ENCODE data around the gene FGD5.
"Not testable (repeated sequence)": the region's sequence is repeated elsewhere in the genome, so short reads cannot be mapped to it uniquely, and the experiment has no call there.

Gene FGD5

DNA sequence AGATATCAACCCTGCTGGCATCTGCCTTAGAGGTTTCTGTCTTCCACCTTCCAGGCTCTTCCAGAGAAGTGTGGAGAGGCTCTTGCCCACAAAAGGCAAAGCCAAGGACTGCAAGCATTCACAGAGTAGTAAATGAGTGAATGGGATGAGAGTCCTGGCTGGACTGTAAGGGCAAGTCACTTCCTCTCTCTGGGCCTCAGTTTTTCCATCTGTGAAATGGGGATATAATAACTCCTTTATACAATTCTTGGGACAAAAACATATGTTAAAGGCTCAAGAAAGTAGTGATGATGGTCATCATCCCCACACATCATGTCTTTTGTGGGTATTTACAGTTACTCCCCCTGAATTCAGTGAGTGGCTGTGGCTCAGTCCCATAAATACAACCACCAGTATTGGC, 10.7 kb upstream of the FGD5 start:
- no peak for DNase-seq

DNA sequence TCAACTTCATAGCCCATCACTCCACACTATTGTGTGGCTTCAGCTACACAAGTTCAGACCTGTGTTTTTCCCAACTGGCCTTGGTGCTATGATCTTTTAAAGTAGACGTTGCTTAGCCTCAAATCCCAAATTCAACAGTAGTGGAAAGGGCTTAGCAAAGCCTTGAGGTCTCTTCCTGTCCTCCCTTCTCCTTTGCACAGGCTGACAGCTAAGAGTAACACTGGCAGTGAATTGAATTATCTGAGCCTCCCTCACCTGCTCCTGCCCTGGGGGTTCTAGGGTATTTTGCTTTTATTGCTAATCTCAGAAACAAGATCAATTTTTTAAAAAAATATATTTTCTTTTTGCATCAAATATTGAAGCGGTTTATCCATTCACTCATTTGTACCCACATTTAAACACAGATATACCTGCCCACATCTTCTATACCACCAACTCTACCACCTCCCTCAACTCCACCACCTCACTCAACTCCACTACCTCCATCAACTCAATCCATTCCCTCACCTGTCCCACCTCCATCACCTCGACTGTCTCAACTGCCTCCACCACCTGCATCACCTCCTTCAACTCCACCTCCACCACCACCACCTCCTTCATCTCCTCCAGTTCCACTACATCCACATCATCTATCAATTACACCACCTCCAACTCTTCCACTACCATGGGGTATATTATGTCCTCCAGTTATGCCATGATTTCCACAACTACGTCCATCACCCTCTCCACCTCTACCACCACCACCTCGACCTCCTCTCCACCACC, 10.1 kb upstream of the FGD5 start:
- DNase-seq, result no peak

DNA sequence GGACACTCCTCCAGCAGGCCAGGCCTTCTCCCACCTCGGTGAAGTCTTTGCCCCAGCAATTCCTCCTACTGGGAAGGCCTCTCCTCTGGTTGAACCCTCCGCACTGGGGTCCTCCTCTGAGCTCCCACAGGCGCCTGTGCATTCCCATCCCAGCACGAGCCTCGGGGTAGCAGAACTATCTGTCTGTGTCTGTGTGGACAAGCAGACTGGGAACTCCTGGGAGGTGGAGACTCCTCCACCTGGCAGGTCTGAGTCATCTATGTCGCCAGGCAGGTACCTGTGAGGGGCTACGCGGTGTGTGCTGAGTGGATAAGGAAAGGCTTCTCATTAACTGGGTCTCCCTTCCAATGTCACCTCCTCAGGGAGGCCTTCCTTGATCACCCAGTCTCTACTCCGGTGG, 9.2 kb upstream of the FGD5 start:
- not testable (repeated sequence) for DNase-seq

DNA sequence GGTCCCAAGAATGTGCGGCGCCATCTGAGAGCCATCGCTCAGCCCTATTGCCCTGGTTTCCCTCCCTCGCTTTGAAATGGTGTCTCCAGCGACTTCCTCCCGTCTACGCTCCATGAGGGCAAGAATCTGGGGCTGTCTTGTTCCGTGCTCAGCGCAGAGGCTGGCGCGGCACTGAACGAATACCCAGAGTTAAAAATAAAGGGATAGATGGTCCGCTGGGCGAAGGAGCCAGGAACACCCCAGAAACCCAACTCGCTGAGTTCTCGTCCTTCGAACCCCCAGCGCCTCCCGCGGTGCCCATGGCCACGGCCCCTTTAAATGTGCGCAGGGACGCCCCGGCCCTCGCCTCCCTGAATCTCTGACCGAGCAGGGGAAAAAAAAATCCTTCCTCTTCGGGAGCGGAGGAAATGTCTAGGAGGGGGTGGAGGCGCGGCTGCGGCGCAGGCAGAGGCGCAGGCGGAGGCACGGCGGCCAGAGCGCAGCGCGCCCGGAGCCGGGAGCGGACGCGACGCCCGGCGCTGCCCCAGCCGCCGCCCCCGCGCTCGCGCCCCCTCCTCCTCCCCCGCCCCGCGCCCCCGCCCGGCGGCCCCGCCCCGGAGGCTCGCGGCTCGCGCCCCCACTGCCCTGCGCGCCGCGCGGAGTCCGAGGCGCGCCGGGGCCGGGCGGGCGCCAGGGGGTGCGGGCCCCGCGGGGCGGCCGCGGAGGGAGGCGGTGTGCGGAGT, 8.5 kb upstream of the FGD5 start:
- DNase-seq, result no peak

GRCh38 chr3:14810801-14811661, 7.7 kb upstream of the FGD5 start:
- DNase-seq, result no peak

DNA sequence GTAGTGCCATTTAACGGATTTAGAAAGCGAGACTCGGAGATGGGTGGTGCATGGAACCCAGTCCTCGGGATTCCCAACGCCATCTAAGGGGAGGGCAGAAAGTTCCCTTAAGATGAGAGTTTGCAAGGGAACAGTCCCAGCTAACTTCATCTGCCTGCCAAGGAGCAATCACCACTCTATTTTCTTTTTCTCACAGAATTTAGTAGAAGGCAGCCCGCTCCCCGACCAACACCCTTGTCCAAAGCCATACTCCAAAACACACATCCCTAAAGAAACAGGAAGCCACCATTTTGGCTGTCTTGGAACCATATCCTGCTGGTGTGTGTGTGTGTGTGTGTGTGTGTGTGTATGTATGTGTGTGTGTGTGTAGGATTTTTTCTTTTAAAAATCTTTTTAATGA, 7.1 kb upstream of the FGD5 start:
- no peak for DNase-seq

- DNase-seq, result no peak
Observed at GRCh38 chr3:14812196-14812790, 6.5 kb upstream of the FGD5 start.

DNA sequence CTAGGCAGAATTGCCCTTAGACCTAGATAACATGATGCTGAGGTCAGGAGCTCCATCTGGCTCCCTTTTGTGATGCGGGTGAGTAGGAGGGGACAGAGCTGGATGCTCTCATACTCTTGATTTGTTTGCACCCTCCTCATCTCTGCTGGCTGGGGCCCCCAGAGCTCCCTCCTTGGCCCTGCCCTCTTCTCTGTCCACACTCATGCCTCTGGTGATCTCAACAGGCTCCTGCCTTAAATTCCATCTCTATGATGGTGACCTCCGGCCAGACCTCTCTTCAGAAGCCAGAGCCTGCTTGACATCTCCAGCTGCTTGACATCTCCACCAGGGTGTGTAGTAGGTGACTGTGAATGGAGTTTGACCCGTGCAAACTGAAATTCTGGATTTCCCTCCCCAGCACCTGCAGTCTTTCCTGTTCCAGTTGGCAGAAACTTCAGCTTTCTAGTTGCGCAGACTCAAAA, 4.3 kb upstream of the FGD5 start:
- no peak for DNase-seq

DNA sequence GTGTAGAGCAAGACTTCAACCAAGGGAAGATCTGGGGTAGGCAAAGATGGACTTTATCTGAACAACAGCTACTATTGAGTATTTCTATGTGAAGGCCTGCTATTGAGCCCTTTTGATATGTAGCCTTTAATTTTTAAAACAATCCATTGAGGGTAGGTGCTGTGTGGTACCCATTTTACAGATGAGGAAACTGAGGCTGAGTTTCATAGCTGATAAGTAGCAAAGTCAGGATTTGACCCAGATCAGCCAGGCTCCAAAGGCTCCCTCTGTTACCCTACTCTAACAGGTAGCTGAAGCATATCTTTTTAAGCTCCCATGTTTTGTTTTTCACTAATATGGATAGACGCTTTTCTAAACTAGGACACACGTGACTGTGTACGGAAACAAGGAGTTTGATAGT, 2.4 kb upstream of the FGD5 start:
- DNase-seq, result no peak

- no peak for DNase-seq
Observed at GRCh38 chr3:14819671-14820070, 909 bp downstream of the FGD5 start.

DNA sequence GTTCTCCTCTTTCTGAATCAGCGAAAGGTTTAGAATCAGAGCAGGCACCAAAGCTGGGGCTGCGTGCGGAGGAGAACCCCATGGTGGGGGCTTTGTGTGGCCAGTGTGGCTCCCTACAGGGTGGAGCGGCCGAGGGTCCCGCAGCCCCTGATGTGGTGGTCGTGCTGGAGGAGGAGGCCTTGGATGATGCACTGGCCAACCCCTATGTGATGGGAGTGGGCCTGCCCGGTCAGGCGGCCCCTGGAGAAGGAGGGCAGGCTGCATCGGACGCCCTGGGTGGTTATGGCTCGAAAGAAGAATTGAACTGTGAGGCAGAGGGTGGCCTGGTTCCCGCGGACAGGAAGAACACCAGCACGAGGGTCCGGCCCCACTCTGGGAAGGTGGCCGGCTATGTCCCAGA, 1.4 kb downstream of the FGD5 start:
- no peak for DNase-seq

DNA sequence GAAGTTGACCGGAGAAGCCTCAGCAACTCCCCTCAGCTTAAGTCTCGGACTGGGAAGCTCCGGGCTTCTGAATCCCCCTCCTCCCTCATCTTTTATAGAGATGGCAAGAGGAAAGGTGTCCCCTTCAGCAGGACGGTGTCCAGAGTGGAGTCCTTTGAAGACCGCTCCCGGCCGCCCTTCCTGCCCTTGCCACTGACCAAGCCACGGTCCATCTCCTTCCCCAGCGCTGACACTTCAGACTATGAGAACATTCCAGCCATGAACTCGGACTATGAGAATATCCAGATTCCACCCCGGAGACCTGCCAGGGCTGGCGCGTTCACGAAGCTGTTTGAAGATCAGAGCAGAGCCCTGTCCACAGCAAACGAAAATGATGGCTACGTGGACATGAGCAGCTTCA, 2.4 kb downstream of the FGD5 start:
- no peak for DNase-seq

- DNase-seq, result no peak
Observed at GRCh38 chr3:14822134-14822533, 3.4 kb downstream of the FGD5 start.

- no peak for DNase-seq
Observed at GRCh38 chr3:14822670-14823390, 4.1 kb downstream of the FGD5 start.

DNA sequence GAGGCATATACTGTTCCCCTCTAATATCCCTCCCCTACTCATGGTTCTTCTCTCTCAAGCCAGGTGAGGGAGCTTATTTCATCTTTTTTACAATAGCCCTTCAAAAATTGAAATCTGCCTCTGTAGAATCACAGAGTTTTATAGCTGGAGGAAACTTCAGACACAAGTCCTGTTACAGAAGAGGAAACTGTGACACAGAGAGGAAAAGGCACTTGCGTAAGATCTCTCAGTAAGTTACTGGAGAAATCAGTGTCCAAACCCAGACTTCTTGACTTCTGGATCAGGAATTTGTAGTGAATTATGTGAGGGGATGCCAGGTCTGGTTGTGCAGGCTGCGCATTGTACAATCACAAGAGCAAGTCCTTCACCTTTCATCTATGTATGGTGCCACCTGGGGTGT, 4.6 kb downstream of the FGD5 start:
- DNase-seq, result no peak

DNA sequence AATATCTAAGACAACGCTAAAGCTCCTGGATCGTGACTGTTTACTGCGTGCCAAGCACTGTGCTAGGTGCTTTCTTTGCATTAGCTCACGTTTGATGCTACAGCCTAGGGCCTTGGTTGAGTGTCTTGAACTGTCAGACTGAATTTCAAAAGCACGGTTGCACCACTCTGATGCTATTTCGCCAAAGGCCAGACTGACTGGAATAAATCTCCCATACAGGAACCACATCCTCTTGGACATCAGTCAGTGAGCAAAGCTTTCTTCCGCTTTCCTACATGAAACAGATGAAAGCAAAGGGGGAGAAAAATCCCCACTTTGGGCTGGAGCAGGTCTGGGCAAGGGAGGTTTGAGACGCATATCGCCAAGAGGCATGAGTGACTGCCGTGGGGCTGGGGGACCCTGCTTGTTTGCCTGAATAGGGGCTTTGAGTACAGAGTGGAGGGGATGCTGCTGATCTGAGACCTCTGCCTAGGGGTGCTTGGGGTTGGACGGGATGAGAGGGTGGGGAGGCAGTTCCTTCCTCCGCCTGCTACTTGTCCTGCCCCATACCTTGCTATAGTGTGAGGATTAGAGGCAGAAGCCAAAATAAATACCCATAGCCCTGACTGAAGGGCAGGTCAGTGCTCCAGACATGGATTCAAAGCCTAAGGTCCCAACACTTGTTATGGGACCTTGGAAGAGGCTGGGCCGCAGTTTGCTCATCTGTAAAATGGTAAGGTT, 5.3 kb downstream of the FGD5 start:
- DNase-seq, result no peak

GRCh38 chr3:14824646-14825045, 5.9 kb downstream of the FGD5 start:
- DNase-seq, result no peak

GRCh38 chr3:14826069-14826468, 7.3 kb downstream of the FGD5 start:
- DNase-seq, result no peak

- no peak for DNase-seq
Observed at GRCh38 chr3:14827776-14828175, 9.0 kb downstream of the FGD5 start.

DNA sequence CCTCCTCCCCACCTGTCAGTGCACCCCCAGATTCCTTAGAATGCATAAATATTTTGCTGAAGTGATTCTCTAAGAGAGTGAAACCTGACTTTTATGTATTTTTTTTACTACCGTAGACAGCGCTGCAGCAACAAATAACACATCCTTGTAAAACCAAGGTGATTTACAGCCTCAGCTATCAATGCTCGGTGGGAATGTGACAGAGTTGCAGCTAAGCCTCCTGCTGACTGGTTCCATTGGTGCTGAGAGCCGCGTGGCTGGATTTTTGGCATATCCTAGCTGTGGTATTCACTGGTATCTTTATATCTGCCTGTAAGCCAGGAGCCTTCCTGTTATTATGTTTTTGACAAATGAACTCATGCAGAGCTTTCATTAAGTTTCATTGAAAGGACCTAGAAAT, 11.0 kb downstream of the FGD5 start:
- no peak for DNase-seq

- no peak for DNase-seq
Observed at GRCh38 chr3:14831916-14832450, 13.2 kb downstream of the FGD5 start.
